HEK293 (cell line): ENCODE data around the gene KRTAP19-7.

Experiments used
- CTCF ChIA-PET: fragments of 350-600 bp; formaldehyde crosslinking; extraction: SDS; loops from one replicate; lab custom pipeline; 2021; ENCODE audit warnings: antibody characterized with exemption; lab: Yijun Ruan, JAX
- POLR2A ChIA-PET: fragments of 300-600 bp; formaldehyde crosslinking; extraction: SDS; loops from one replicate; lab custom pipeline; 2020; ENCODE audit warnings: antibody characterized with exemption, inconsistent platforms; lab: Yijun Ruan, JAX
- H3K27ac ChIP-seq: fragments of 200-500 bp; sonication (Bioruptor generic); 2 replicates; pipeline ENCODE4 v1.5.1; 2014; ENCODE audit warnings: low read depth, low read length, control low read depth, inconsistent platforms; ENCODE audit errors: extremely low read depth
- H3K36me3 ChIP-seq, 2 experiments: fragments of 200-500 bp in 1 of 2; sonication (Bioruptor generic) in 1 of 2; 1 replicate in 1 of 2; 2 replicates in 1 of 2; pipeline ENCODE4 v1.5.1; 2014 to 2017; ENCODE audit warnings: inconsistent platforms in 2 of 2, low read length in 2 of 2; ENCODE audit not compliant: control insufficient read depth in 2 of 2, insufficient read depth in 1 of 2
- H3K4me1 ChIP-seq: fragments of 200-500 bp; sonication (Bioruptor generic); 2 replicates; pipeline ENCODE4 v1.5.1; 2014; ENCODE audit warnings: mild to moderate bottlenecking, low read length, inconsistent platforms; ENCODE audit not compliant: control insufficient read depth, insufficient read depth
- H3K4me3 ChIP-seq: 2 replicates; pipeline ENCODE4 v1.5.1; 2011; ENCODE audit warnings: low read depth, mild to moderate bottlenecking, control low read depth, low read length, moderate library complexity
- H3K9me3 ChIP-seq: fragments of 200-500 bp; sonication (Bioruptor generic); 2 replicates; pipeline ENCODE4 v1.5.1; 2014; ENCODE audit warnings: low read depth, low read length, inconsistent platforms; ENCODE audit not compliant: control insufficient read depth, insufficient read depth
- GLIS1 ChIP-seq: fragments of 450-650 bp; formaldehyde crosslinking; IDR thresholded peaks from 2 replicates; pipeline ENCODE4 v1.5.1; 2016; ENCODE audit warnings: missing biosample characterization, missing genetic modification characterization
- MEIS1 ChIP-seq: sonication (generic); formaldehyde crosslinking; IDR thresholded peaks from 2 replicates; pipeline ENCODE4 v1.8.1; 2022; ENCODE audit warnings: missing genetic modification reagents, mild to moderate bottlenecking, borderline replicate concordance
- MZF1 ChIP-seq: fragments of 450-650 bp; formaldehyde crosslinking; IDR thresholded peaks from 2 replicates; pipeline ENCODE4 v1.5.1; 2017; ENCODE audit warnings: missing biosample characterization, missing genetic modification characterization, borderline replicate concordance
- SCRT1 ChIP-seq: fragments of 450-650 bp; formaldehyde crosslinking; IDR thresholded peaks from 2 replicates; pipeline ENCODE4 v1.5.1; 2016; ENCODE audit warnings: missing biosample characterization, missing genetic modification characterization, borderline replicate concordance
- WT1 ChIP-seq: fragments of 450-650 bp; formaldehyde crosslinking; IDR thresholded peaks from 2 replicates; pipeline ENCODE4 v1.5.1; 2016; ENCODE audit warnings: missing biosample characterization, missing genetic modification characterization
- ZFHX2 ChIP-seq: fragments of 450-650 bp; formaldehyde crosslinking; conservative IDR thresholded peaks from 2 replicates; pipeline ENCODE4 v1.5.1; 2016; ENCODE audit warnings: missing biosample characterization, missing genetic modification characterization
- ZFP3 ChIP-seq: fragments of 450-650 bp; formaldehyde crosslinking; IDR thresholded peaks from 2 replicates; pipeline ENCODE4 v1.5.1; 2016; ENCODE audit warnings: low read depth, missing biosample characterization, missing genetic modification characterization
- ZFP69B ChIP-seq: fragments of 450-650 bp; formaldehyde crosslinking; IDR thresholded peaks from 2 replicates; pipeline ENCODE4 v1.5.1; 2016; ENCODE audit warnings: missing biosample characterization, missing genetic modification characterization
- ZNF211 ChIP-seq: fragments of 450-650 bp; formaldehyde crosslinking; IDR thresholded peaks from 2 replicates; pipeline ENCODE4 v1.5.1; 2016; ENCODE audit warnings: low read depth, missing biosample characterization, missing genetic modification characterization
- ZNF239 ChIP-seq: fragments of 450-650 bp; formaldehyde crosslinking; IDR thresholded peaks from 2 replicates; pipeline ENCODE4 v1.5.1; 2016; ENCODE audit warnings: missing biosample characterization, missing genetic modification characterization
- ZNF248 ChIP-seq: fragments of 450-650 bp; formaldehyde crosslinking; IDR thresholded peaks from 2 replicates; pipeline ENCODE4 v1.5.1; 2017; ENCODE audit warnings: missing biosample characterization, missing genetic modification characterization
- ZNF341 ChIP-seq: fragments of 450-650 bp; formaldehyde crosslinking; IDR thresholded peaks from 2 replicates; pipeline ENCODE4; 2016; ENCODE audit warnings: low read depth, missing biosample characterization, missing genetic modification characterization
- ZNF37A ChIP-seq: fragments of 450-650 bp; IDR thresholded peaks from 2 replicates; pipeline ENCODE4 v1.5.1; 2018; ENCODE audit warnings: missing biosample characterization, missing genetic modification characterization
- ZNF433 ChIP-seq: fragments of 450-650 bp; formaldehyde crosslinking; IDR thresholded peaks from 2 replicates; pipeline ENCODE4 v1.5.1; 2016; ENCODE audit warnings: missing biosample characterization, missing genetic modification characterization, low read depth
- ZNF600 ChIP-seq: fragments of 450-650 bp; formaldehyde crosslinking; IDR thresholded peaks from 2 replicates; pipeline ENCODE4 v1.5.1; 2016; ENCODE audit warnings: missing biosample characterization, missing genetic modification characterization
- ZNF768 ChIP-seq: fragments of 450-650 bp; formaldehyde crosslinking; IDR thresholded peaks from 2 replicates; pipeline ENCODE4 v1.5.1; 2018; ENCODE audit warnings: missing biosample characterization, mild to moderate bottlenecking, missing genetic modification characterization
- TF ChIP-seq, protein P1 (sequence below): fragments of 450-650 bp; formaldehyde crosslinking; IDR thresholded peaks from 2 replicates; pipeline ENCODE4 v1.5.1; 2017; ENCODE audit warnings: missing biosample characterization, missing genetic modification characterization
- TF ChIP-seq, protein P2 (sequence below): fragments of 450-650 bp; formaldehyde crosslinking; IDR thresholded peaks from 2 replicates; pipeline ENCODE4 v1.5.1; 2016; ENCODE audit warnings: missing biosample characterization, missing genetic modification characterization
- TF ChIP-seq, protein P3 (sequence below): fragments of 450-650 bp; formaldehyde crosslinking; IDR thresholded peaks from 2 replicates; pipeline ENCODE4 v1.5.1; 2016; ENCODE audit warnings: missing biosample characterization, missing genetic modification characterization
- TF ChIP-seq, protein P4 (sequence below): fragments of 450-650 bp; formaldehyde crosslinking; IDR thresholded peaks from 2 replicates; pipeline ENCODE4 v1.5.1; 2016; ENCODE audit warnings: missing biosample characterization, missing genetic modification characterization, borderline replicate concordance
- TF ChIP-seq, protein P5 (sequence below): fragments of 450-650 bp; IDR thresholded peaks from 2 replicates; pipeline ENCODE4 v1.5.1; 2018; ENCODE audit warnings: missing biosample characterization, missing genetic modification characterization

The KRTAP19-7 gene

DNA sequence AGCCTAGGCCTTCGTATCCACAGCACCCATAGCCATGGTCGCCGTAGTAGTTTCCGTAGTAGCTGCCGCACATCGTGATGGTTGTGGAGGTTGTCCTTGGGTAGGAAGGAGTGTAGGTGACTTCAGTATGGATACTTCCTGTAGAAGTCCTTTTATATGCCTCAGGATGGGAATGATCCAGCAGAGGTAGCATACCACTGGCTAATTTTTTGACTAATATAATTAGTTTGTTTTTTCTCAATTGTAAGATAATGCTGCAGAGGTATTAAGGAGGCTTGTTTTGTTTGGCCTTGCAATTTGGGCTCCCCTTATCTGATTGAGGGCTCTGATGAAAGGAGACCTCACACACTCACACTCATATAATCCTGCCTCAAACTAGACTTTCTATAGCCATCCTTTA lies 37.7 kb upstream of the KRTAP19-7 start, which contains the start of gene KRTAP6-2 (continued):
- TF ChIP-seq ZFP69B (tag by site-specific recombination) (no peak), ZNF768 (tag by site-specific recombination) (no peak)
- TF ChIP-seq, all 188 proteins: peak for 0

DNA sequence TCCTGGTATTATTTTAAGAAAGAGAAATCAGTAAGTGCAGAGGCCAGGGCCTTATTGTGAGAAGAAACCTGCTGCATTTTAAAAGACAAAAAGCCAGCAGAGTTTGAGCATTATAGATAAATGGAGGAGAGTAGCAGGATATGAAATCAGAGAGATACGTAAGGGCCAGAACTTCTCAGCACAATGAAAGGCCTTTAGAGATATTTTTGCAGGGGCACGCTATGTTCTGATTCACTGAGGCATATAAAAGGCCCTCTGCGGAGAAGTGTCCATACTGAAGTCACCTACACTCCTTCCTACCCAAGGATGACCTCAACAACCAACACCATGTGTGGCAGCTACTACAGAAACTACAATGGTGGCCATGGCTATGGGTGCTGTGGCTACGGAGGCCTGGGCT lies 31.0 kb upstream of the KRTAP19-7 start, which contains the start of gene KRTAP6-3:
Gene KRTAP6-3, plus strand, starts transcription at position 301 of the 400 bp plus-strand sequence. Its CDS starts 6 bp downstream, at position 307.
- Histone ChIP-seq H3K9me3 (no peaks in the 10 kb centered on the region), H3K27ac (no peak within 1 kb of the TSS), H3K4me3 (no peak within 1 kb of the TSS), H3K36me3 (no peaks in the 10 kb centered on the region), H3K4me1 (no peaks in the 10 kb centered on the region)
- TF ChIP-seq, protein P1, sequence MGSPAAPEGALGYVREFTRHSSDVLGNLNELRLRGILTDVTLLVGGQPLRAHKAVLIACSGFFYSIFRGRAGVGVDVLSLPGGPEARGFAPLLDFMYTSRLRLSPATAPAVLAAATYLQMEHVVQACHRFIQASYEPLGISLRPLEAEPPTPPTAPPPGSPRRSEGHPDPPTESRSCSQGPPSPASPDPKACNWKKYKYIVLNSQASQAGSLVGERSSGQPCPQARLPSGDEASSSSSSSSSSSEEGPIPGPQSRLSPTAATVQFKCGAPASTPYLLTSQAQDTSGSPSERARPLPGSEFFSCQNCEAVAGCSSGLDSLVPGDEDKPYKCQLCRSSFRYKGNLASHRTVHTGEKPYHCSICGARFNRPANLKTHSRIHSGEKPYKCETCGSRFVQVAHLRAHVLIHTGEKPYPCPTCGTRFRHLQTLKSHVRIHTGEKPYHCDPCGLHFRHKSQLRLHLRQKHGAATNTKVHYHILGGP (tag by site-specific recombination): no peak
- no peak for TF ChIP-seq ZNF341 (tag by site-specific recombination)
- TF ChIP-seq, protein P2, sequence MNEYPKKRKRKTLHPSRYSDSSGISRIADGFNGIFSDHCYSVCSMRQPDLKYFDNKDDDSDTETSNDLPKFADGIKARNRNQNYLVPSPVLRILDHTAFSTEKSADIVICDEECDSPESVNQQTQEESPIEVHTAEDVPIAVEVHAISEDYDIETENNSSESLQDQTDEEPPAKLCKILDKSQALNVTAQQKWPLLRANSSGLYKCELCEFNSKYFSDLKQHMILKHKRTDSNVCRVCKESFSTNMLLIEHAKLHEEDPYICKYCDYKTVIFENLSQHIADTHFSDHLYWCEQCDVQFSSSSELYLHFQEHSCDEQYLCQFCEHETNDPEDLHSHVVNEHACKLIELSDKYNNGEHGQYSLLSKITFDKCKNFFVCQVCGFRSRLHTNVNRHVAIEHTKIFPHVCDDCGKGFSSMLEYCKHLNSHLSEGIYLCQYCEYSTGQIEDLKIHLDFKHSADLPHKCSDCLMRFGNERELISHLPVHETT (tag by site-specific recombination): no peak
- no peak for TF ChIP-seq ZNF211
- TF ChIP-seq, protein P3, sequence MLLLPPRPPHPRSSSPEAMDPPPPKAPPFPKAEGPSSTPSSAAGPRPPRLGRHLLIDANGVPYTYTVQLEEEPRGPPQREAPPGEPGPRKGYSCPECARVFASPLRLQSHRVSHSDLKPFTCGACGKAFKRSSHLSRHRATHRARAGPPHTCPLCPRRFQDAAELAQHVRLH: no peak
- no peak for TF ChIP-seq MEIS1
- no peak for TF ChIP-seq ZNF37A (tag by site-specific recombination)
- no peak for TF ChIP-seq GLIS1
- TF ChIP-seq, protein P4, sequence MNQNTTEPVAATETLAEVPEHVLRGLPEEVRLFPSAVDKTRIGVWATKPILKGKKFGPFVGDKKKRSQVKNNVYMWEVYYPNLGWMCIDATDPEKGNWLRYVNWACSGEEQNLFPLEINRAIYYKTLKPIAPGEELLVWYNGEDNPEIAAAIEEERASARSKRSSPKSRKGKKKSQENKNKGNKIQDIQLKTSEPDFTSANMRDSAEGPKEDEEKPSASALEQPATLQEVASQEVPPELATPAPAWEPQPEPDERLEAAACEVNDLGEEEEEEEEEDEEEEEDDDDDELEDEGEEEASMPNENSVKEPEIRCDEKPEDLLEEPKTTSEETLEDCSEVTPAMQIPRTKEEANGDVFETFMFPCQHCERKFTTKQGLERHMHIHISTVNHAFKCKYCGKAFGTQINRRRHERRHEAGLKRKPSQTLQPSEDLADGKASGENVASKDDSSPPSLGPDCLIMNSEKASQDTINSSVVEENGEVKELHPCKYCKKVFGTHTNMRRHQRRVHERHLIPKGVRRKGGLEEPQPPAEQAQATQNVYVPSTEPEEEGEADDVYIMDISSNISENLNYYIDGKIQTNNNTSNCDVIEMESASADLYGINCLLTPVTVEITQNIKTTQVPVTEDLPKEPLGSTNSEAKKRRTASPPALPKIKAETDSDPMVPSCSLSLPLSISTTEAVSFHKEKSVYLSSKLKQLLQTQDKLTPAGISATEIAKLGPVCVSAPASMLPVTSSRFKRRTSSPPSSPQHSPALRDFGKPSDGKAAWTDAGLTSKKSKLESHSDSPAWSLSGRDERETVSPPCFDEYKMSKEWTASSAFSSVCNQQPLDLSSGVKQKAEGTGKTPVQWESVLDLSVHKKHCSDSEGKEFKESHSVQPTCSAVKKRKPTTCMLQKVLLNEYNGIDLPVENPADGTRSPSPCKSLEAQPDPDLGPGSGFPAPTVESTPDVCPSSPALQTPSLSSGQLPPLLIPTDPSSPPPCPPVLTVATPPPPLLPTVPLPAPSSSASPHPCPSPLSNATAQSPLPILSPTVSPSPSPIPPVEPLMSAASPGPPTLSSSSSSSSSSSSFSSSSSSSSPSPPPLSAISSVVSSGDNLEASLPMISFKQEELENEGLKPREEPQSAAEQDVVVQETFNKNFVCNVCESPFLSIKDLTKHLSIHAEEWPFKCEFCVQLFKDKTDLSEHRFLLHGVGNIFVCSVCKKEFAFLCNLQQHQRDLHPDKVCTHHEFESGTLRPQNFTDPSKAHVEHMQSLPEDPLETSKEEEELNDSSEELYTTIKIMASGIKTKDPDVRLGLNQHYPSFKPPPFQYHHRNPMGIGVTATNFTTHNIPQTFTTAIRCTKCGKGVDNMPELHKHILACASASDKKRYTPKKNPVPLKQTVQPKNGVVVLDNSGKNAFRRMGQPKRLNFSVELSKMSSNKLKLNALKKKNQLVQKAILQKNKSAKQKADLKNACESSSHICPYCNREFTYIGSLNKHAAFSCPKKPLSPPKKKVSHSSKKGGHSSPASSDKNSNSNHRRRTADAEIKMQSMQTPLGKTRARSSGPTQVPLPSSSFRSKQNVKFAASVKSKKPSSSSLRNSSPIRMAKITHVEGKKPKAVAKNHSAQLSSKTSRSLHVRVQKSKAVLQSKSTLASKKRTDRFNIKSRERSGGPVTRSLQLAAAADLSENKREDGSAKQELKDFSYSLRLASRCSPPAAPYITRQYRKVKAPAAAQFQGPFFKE (tag by site-specific recombination): no peak
- no peak for TF ChIP-seq WT1 (tag by site-specific recombination)
- TF ChIP-seq MZF1: no peak
- no peak for TF ChIP-seq ZNF433 (tag by site-specific recombination)
- TF ChIP-seq ZNF600: no peak
- no peak for TF ChIP-seq ZNF248 (tag by site-specific recombination)
- no peak for TF ChIP-seq SCRT1 (tag by site-specific recombination)
- TF ChIP-seq, protein P5, sequence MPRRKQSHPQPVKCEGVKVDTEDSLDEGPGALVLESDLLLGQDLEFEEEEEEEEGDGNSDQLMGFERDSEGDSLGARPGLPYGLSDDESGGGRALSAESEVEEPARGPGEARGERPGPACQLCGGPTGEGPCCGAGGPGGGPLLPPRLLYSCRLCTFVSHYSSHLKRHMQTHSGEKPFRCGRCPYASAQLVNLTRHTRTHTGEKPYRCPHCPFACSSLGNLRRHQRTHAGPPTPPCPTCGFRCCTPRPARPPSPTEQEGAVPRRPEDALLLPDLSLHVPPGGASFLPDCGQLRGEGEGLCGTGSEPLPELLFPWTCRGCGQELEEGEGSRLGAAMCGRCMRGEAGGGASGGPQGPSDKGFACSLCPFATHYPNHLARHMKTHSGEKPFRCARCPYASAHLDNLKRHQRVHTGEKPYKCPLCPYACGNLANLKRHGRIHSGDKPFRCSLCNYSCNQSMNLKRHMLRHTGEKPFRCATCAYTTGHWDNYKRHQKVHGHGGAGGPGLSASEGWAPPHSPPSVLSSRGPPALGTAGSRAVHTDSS (tag by site-specific recombination): no peak
- TF ChIP-seq ZFP3: no peak
- no peak for TF ChIP-seq ZFHX2 (tag by site-specific recombination)
- TF ChIP-seq ZNF239 (tag by site-specific recombination): no peak
- POLR2A ChIA-PET: no interaction called here
- CTCF ChIA-PET: no interaction called here
